RWPE2 (cell line): ENCODE results near the gene GADL1.

Experiments used
- ATAC-seq: fragments of 200-7000 bp; cut with Tn5 transposase; 3 replicates; pipeline ENCODE4 v1.9.1; 2021; ENCODE audit warnings: low read depth
- DNase-seq: peaks from one replicate; pipeline ENCODE4 v3.0.0-alpha.2; 2020; ENCODE audit warnings: low spot score
- H3K27ac ChIP-seq: fragments of 450-650 bp; 2 replicates; pipeline ENCODE4 v1.5.1; 2017; ENCODE audit warnings: mild to moderate bottlenecking; ENCODE audit not compliant: poor library complexity, severe bottlenecking
- H3K27me3 ChIP-seq: fragments of 250-450 bp; sonication (Bioruptor Pico); 2 replicates; pipeline ENCODE4 v1.5.1; 2021; ENCODE audit warnings: mild to moderate bottlenecking, moderate library complexity; ENCODE audit not compliant: insufficient read depth, poor library complexity, severe bottlenecking
- H3K36me3 ChIP-seq: fragments of 250-450 bp; sonication (Bioruptor Pico); 2 replicates; pipeline ENCODE4 v1.5.1; 2020; ENCODE audit warnings: low read depth, mild to moderate bottlenecking, moderate library complexity
- H3K4me1 ChIP-seq: fragments of 250-450 bp; sonication (Bioruptor Pico); 2 replicates; pipeline ENCODE4 v1.5.1; 2021; ENCODE audit warnings: mild to moderate bottlenecking, moderate library complexity; ENCODE audit not compliant: insufficient read depth, poor library complexity, severe bottlenecking
- H3K4me3 ChIP-seq: fragments of 250-450 bp; sonication (Bioruptor Pico); 2 replicates; pipeline ENCODE4 v1.5.1; 2021; ENCODE audit warnings: mild to moderate bottlenecking, moderate library complexity; ENCODE audit not compliant: severe bottlenecking
- H3K9me3 ChIP-seq: fragments of 250-450 bp; sonication (Bioruptor Pico); 2 replicates; pipeline ENCODE4 v1.5.1; 2021; ENCODE audit warnings: mild to moderate bottlenecking, moderate library complexity; ENCODE audit not compliant: severe bottlenecking
- CTCF ChIP-seq: fragments of 450-650 bp; IDR thresholded peaks from one replicate; pipeline ENCODE4 v1.5.1; 2017; ENCODE audit warnings: mild to moderate bottlenecking, moderate library complexity; ENCODE audit not compliant: poor library complexity, severe bottlenecking

GADL1 gene

DNA sequence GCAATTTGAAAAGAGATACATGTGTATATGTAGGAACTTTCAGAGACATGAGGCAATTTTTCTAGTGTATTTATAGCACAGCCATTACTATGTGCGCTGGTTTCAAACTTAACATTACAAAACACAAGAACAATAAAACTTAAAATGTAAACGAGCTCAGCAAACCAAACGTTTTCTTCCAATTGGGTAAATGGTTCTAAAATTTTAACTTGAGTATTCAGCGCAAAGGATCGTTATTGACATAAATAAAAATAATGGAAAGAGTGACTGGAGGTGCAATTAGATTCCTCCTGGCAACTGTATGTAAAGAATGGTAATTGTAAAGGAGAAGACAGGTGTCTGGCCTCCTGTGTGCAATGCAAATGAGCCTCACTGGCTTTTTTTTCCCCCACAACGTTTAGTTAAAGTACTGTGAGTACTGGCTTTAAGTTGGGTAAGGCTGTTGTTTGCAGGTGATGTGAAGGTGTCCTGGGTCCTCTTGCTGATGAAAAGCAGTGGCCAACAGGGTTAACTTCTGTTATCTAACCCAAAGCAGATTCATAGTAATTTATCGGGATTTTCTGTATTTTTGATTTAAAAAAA lies 14.1 kb upstream of the GADL1 start:
- Histone ChIP-seq H3K4me1 (no peaks in the 10 kb centered on the region), H3K27me3 (no peaks in the 10 kb centered on the region), H3K36me3 (no peaks in the 10 kb centered on the region), H3K4me3 (no peak overlapping the region), H3K9me3 (no peaks in the 10 kb centered on the region), H3K27ac (no peak overlapping the region)
- DNase-seq (no peak), ATAC-seq (no peak)
- TF ChIP-seq CTCF, result no peak

GRCh38 chr3:30904996-30905395 lies 10.5 kb upstream of the GADL1 start:
- TF ChIP-seq CTCF, result no peak
- H3K4me1 ChIP-seq, result no peaks in the 10 kb centered on the region
- H3K27ac ChIP-seq, result no peak overlapping the region
- no peaks in the 10 kb centered on the region for H3K36me3 ChIP-seq
- ATAC-seq, result no peak
- H3K4me3 ChIP-seq, result no peak overlapping the region
- H3K9me3 ChIP-seq, result no peaks in the 10 kb centered on the region
- no peak for DNase-seq
- H3K27me3 ChIP-seq, result no peaks in the 10 kb centered on the region

DNA sequence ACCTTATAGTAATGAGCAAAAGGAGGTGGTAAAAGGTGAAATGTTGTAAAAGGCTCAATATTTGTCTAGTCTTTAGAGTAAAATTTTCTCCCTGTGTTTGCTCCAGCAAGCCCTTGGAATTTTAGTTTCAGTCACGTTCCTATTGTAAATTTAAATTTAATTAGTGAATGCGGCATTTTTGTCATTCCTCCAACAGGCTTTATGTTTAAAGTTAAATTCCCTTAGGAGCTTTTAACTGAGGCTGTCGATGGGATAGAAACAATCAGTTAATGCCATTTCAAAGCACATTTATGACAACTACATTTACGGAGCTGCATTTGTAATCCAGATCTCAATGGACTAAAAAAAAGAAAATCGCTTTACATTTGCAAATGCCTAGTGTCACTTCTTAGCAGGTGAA lies 868 bp upstream of the GADL1 start:
- ATAC-seq (no peak), DNase-seq (no peak)
- no peak for TF ChIP-seq CTCF
- Histone ChIP-seq H3K27me3 (peaks cover 51% of the 10 kb centered on the region), H3K9me3 (no peaks in the 10 kb centered on the region), H3K27ac (no peak overlapping the region), H3K4me3 (no peak overlapping the region), H3K36me3 (no peaks in the 10 kb centered on the region), H3K4me1 (no peaks in the 10 kb centered on the region)

DNA sequence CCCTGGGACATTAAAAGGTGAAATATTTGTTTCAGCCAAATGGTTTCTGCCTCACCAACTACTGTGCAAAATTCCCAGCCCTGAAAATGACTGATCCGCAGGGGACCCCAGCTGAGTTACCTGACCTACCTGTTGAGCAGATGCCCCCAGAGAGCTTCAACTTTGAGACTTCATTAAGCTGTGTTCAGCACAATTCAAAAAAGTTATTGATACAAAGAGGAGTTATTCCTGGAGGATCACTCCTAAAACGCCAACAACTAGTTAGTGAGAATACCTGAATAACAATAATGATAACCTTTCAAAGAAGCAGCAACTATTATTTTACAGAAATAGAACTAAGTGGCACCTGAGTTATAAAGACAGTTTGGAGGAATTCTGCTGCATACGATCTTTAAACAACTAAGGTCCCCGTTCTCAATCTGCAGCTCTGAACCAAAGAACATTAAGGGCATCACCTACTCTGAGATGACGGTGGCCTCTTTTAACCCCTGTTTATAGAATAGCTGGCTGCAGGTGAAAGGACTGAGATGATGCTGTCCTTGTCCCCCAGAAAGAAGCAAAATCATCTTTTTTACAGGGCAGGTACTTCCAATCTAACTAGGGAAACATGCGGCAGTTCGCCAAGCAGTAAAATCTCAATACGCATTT lies 659 bp downstream of the GADL1 start:
- H3K9me3 ChIP-seq, result no peaks in the 10 kb centered on the region
- no peak for TF ChIP-seq CTCF
- H3K27me3 ChIP-seq, result peaks cover 56% of the 10 kb centered on the region
- ATAC-seq, result no peak
- H3K36me3 ChIP-seq, result no peaks in the 10 kb centered on the region
- H3K4me1 ChIP-seq, result no peaks in the 10 kb centered on the region
- peak overlapping the region; percentile 35 for H3K4me3 ChIP-seq
- no peak for DNase-seq
- H3K27ac ChIP-seq, result no peak overlapping the region

GRCh38 chr3:30890907-30891306 lies 3.6 kb downstream of the GADL1 start:
- DNase-seq (no peak), ATAC-seq (no peak)
- TF ChIP-seq CTCF, result no peak
- no peak overlapping the region for H3K4me3 ChIP-seq
- H3K27me3 ChIP-seq, result peaks cover 48% of the 10 kb centered on the region
- no peaks in the 10 kb centered on the region for H3K9me3 ChIP-seq
- no peak overlapping the region for H3K27ac ChIP-seq
- no peaks in the 10 kb centered on the region for H3K4me1 ChIP-seq
- H3K36me3 ChIP-seq, result no peaks in the 10 kb centered on the region
